ENCODE measurements around the gene LRRC47.
"Not testable (repeated sequence)": the region's sequence is repeated elsewhere in the genome, so short reads cannot be mapped to it uniquely, and the experiment has no call there.

LRRC47 gene

GRCh38 chr1:3759164-3759563, 37.1 kb downstream of the LRRC47 start:
- H3K4me1 Mint-ChIP-seq, result no peaks in the 10 kb centered on the region
- H3K27ac Mint-ChIP-seq, result no peak overlapping the region
- no peak overlapping the region for H3K4me3 Mint-ChIP-seq
- DNase-seq (ENCODE audit: low spot score in 2 of 2), result no peak
- H3K36me3 Mint-ChIP-seq, result no peaks in the 10 kb centered on the region
- no peak for ATAC-seq
- H3K9me3 Mint-ChIP-seq, result peaks cover 5% of the 10 kb centered on the region

DNA sequence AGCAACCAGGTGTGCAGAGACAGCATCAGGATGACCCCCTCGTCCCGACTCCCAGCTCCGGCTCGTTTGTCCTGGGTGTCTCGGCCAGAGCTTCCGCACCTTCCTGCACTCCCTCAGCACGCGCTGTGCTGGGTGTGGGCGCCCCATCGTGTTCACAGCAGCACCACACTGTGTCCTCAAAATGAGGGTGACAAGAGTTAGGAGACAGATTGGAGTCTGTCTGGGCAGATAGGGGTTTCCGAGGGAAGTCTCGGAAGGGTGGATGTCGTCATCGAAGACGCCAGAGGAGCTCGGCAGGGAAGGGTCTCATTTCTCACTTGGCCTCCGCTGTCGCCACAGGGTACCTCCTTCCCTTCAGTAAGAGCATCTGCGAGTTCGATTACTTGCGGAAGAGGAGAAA, 39.9 kb downstream of the LRRC47 start:
- no peak overlapping the region for H3K27ac Mint-ChIP-seq
- no peaks in the 10 kb centered on the region for H3K36me3 Mint-ChIP-seq
- no peaks in the 10 kb centered on the region for H3K4me1 Mint-ChIP-seq
- no peak for DNase-seq (ENCODE audit: low spot score in 2 of 2)
- H3K4me3 Mint-ChIP-seq, result no peak overlapping the region
- no peak for ATAC-seq
- H3K9me3 Mint-ChIP-seq, result peaks cover 5% of the 10 kb centered on the region

DNA sequence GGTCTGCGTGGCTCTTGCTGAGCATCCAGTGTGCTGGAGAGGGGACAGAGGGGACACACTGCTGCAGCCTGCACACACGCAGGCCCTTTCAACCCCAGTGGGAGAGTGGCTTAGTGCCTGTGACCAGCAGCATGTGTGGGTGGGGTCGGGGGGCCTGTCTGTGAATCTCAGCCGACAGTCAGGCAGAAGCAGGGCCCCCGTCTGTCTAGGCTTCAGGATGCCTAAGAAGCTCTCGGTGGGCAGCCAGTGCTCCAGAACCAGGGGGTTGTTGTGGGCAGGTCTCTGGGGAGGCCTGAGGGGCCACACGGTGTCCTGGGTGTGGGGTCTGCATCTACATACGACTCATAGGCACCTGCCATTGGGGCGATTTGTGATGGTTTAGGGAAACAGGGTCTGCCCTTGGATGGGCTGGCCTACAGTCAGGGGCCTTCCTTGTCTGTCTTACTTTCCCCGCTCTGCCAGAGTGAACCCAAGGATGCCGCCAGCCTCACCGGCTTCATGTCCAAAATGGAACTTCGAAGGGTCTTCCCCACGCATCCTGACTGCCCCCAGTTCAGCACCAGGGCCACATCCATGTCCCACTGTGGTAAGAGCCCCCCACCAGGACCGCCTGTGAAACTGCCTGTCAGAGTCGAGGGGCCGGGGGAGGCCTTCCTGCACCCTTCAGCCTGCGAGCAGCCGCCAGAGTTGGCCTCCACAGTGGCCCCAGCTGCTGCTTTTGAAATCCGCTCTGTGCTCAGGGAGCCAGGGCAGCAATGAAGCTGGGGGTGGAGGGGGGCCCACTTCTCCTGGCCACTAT, 42.4 kb downstream of the LRRC47 start:
- no peaks in the 10 kb centered on the region for H3K36me3 Mint-ChIP-seq
- no peaks in the 10 kb centered on the region for H3K9me3 Mint-ChIP-seq
- ATAC-seq, result no peak
- no peak overlapping the region for H3K4me3 Mint-ChIP-seq
- H3K27ac Mint-ChIP-seq, result no peak overlapping the region
- no peak for DNase-seq (ENCODE audit: low spot score in 2 of 2)
- H3K4me1 Mint-ChIP-seq, result no peaks in the 10 kb centered on the region

DNA sequence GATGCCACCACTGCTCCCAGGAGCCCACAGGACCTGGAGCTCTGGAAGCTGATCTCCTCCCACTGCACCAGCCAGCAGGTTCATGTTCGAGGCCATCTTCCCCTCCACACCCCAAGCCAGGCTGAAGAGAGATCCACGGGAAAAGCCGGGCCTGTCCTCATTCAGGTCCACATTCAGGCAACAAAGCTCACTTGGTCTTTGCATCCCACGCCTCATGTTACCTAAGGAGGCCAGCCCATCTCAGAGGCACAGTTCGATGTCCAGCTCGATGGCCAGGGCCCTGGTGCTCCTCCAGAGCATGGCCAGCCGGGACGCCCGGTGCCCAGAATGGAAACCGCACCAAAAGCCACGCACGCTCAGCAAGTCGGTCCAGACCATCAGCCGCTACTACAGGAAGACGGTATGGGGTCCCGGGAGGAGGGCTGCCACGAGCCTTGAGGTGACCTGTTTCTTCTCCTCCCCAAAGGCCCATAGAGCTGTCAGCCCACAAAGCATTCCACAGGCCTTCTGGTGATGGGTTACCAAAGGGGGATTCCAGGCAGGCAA, 43.8 kb downstream of the LRRC47 start, which contains the start of gene CCDC27:
Gene CCDC27 (plus strand): TSS at position 51 of the 546 bp plus-strand sequence. CDS start 32 bp downstream, at position 83.
- ATAC-seq (no peak), DNase-seq (ENCODE audit: low spot score in 2 of 2) (no peak)
- H3K4me3 Mint-ChIP-seq, result no peak within 1 kb of the TSS
- H3K27ac Mint-ChIP-seq, result no peak within 1 kb of the TSS
- peaks cover 9% of the 10 kb centered on the region for H3K4me1 Mint-ChIP-seq
- H3K9me3 Mint-ChIP-seq, result no peaks in the 10 kb centered on the region
- H3K36me3 Mint-ChIP-seq, result no peaks in the 10 kb centered on the region

- Mint-ChIP-seq H3K9me3 (no peaks in the 10 kb centered on the region), H3K36me3 (no peaks in the 10 kb centered on the region), H3K4me3 (no peak overlapping the region), H3K4me1 (peaks cover 18% of the 10 kb centered on the region), H3K27ac (no peak overlapping the region)
- DNase-seq (ENCODE audit: low spot score in 2 of 2) (no peak), ATAC-seq (no peak)
These were observed 45.6 kb downstream of the LRRC47 start for GRCh38 chr1:3750741-3751140.

- H3K9me3 Mint-ChIP-seq, result no peaks in the 10 kb centered on the region
- no peak overlapping the region for H3K4me3 Mint-ChIP-seq
- no peaks in the 10 kb centered on the region for H3K36me3 Mint-ChIP-seq
- DNase-seq (ENCODE audit: low spot score in 2 of 2) (no peak), ATAC-seq (no peak)
- peaks cover 30% of the 10 kb centered on the region for H3K4me1 Mint-ChIP-seq
- no peak overlapping the region for H3K27ac Mint-ChIP-seq
These were observed 46.8 kb downstream of the LRRC47 start for GRCh38 chr1:3749512-3749911.

- Mint-ChIP-seq H3K4me3 (peak overlapping the region; percentile 71), H3K4me1 (peaks cover 32% of the 10 kb centered on the region)
- ATAC-seq; H3K36me3 Mint-ChIP-seq; DNase-seq (ENCODE audit: low spot score in 2 of 2); H3K27ac Mint-ChIP-seq; H3K9me3 Mint-ChIP-seq: not testable (repeated sequence)
These were observed 47.9 kb downstream of the LRRC47 start for GRCh38 chr1:3748316-3748900.

- Mint-ChIP-seq H3K27ac (peak overlapping the region; percentile 20), H3K9me3 (no peaks in the 10 kb centered on the region), H3K4me1 (peaks cover 32% of the 10 kb centered on the region), H3K36me3 (no peaks in the 10 kb centered on the region), H3K4me3 (peak overlapping the region; percentile 71)
- ATAC-seq, result no peak
- DNase-seq (ENCODE audit: low spot score in 2 of 2), result no peak
These were observed 48.4 kb downstream of the LRRC47 start for GRCh38 chr1:3747903-3748302.

DNA sequence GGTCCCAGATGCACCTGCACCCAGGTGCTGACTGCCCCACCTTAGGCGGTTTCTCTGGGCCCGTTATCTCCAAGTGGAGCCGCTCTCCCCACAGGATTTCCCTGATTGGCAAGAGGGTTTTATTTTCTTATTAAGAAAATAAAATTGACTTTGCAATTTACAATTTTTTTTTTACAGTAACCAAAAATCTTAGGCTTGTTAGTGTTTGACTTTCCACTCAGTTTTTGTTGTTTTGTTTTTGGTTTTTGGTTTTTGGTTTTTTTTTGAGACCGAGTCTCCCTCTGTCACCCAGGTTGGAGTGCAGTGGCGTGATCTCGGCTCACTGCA, 48.8 kb downstream of the LRRC47 start:
- no peaks in the 10 kb centered on the region for H3K9me3 Mint-ChIP-seq
- peak overlapping the region; percentile 71 for H3K4me3 Mint-ChIP-seq
- H3K4me1 Mint-ChIP-seq, result peaks cover 32% of the 10 kb centered on the region
- H3K36me3 Mint-ChIP-seq, result no peaks in the 10 kb centered on the region
- ATAC-seq (no peak), DNase-seq (ENCODE audit: low spot score in 2 of 2) (no peak)
- H3K27ac Mint-ChIP-seq, result peak overlapping the region; percentile 20

- Mint-ChIP-seq H3K27ac (peak overlapping the region; percentile 78), H3K4me1 (peaks cover 32% of the 10 kb centered on the region), H3K4me3 (peak overlapping the region; percentile 71), H3K9me3 (no peaks in the 10 kb centered on the region), H3K36me3 (no peaks in the 10 kb centered on the region)
- ATAC-seq (peak; percentile 91), DNase-seq (ENCODE audit: low spot score in 2 of 2) (peak; percentile 69 to 91)
These were observed 49.3 kb downstream of the LRRC47 start for GRCh38 chr1:3746830-3747521.

- Mint-ChIP-seq H3K4me3 (peak overlapping the region; percentile 71), H3K9me3 (no peaks in the 10 kb centered on the region), H3K4me1 (peaks cover 36% of the 10 kb centered on the region), H3K36me3 (no peaks in the 10 kb centered on the region), H3K27ac (peak overlapping the region; percentile 78)
- no peak for DNase-seq (ENCODE audit: low spot score in 2 of 2)
- ATAC-seq, result no peak
These were observed 49.9 kb downstream of the LRRC47 start for GRCh38 chr1:3746389-3746829.

DNA sequence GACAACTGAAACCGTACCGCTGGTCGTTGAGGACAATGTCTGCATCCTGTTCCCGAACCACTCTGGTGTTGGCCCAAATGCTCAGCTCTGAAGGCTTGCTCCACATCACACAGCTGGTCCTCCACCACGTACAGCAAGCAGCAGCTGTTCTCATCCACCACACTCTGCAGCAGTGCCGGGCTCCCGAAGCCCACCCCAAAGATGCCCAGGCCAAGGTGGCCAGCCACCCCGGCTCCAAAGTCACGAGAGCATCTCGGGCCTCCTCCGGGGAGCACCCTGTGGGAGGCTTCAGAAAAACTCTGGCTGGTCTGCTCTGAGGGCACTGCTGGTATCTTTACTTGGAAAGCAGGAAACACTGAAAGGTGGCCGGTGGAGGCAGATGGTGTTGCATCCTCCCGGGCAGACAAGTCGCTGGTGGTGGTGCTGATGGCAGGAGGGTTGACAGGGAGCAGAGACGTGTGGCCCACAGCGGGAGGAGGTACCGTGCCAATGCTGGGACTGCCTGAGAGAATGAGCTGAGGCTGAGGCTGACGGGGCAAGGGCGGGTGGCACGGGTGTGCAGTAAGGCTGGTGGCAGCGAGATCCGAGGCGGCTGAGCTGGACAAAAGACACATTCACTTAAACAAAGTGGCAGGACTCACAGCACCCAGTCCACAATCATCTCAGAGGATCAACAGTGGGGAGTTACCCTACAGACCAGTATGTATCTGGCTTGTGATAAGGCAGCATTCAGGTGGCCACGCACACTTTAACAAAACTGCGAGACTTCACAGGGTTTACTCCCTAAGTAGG, 50.5 kb downstream of the LRRC47 start:
- Mint-ChIP-seq H3K4me1 (peaks cover 37% of the 10 kb centered on the region), H3K36me3 (no peaks in the 10 kb centered on the region)

DNA sequence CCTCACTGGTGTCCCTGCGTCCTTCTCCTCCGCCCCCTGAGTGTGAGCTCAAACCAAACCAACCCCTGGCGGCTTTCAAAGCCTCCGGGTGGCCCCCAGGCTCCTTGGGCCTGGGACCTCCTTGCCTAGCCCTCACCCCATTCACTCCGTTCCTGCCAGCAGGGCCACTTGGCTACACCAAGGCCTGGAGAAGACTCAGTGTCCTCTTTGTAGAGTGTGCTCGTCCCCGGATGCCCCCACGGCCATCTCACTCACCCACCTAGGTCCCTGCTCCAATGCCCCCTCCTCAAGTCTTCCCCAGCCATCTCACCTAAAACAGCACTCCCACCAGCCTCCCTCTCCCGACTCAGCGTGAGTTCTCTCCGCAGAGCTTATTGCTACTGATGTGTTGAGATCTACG, 51.2 kb downstream of the LRRC47 start:
- Mint-ChIP-seq H3K27ac (peak overlapping the region; percentile 61), H3K9me3 (no peaks in the 10 kb centered on the region), H3K4me1 (peaks cover 37% of the 10 kb centered on the region), H3K36me3 (no peaks in the 10 kb centered on the region), H3K4me3 (no peak overlapping the region)
- no peak for ATAC-seq
- no peak for DNase-seq (ENCODE audit: low spot score in 2 of 2)

More for the DNA sequence above, 50.5 kb downstream of the LRRC47 start:
- no peak for ATAC-seq
- Mint-ChIP-seq H3K27ac (peak overlapping the region; percentile 78), H3K9me3 (no peaks in the 10 kb centered on the region), H3K4me3 (peak overlapping the region; percentile 71)
- no peak for DNase-seq (ENCODE audit: low spot score in 2 of 2)

DNA sequence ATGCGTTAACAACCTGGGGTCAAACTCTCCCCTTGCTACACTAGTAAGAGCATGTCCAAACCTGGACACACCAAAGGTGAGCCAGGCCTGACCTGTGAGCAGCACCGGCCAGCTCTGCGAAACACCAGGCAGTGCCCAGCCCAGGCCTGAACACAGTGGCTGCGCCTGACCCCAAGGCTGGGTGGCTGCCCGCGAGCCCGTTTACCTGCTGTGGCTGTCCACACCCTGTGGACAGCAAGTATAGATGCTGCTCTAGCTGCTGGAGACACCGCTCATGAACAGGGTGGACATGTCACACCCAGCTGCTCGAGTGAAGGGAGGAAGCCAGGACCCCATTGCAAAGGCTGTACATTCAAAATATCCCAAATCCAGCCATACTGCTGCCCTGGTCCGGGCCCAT, 51.7 kb downstream of the LRRC47 start:
- Mint-ChIP-seq H3K36me3 (no peaks in the 10 kb centered on the region), H3K4me1 (peaks cover 37% of the 10 kb centered on the region), H3K9me3 (no peaks in the 10 kb centered on the region), H3K4me3 (no peak overlapping the region), H3K27ac (peak overlapping the region; percentile 61)
- ATAC-seq (no peak), DNase-seq (ENCODE audit: low spot score in 2 of 2) (no peak)

DNA sequence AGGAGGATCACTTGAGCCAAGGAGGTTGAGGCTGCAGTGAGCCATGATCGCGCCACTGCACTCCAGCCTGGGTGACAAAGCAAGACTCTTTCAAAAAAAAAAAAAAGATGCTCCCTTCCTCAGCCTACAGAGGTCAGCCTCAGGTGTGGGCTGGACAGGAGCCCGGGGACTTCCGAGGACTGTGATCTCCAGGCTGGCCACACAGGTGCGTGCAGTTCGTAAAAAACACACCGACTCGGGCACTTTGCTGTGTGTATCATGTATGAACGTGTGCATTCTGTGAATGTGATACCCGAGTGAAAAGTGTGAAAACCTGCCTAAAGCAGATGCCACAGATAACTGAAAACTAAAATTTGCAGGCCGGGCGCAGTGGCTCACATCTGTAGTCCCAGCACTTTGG, 52.5 kb downstream of the LRRC47 start:
- Mint-ChIP-seq H3K4me3 (no peak overlapping the region), H3K27ac (no peak overlapping the region), H3K36me3 (no peaks in the 10 kb centered on the region), H3K9me3 (no peaks in the 10 kb centered on the region), H3K4me1 (peaks cover 37% of the 10 kb centered on the region)
- ATAC-seq, result no peak
- DNase-seq (ENCODE audit: low spot score in 2 of 2), result no peak

Measured in stimulated activated effector memory CD8-positive, alpha-beta T cell treated with anti-CD3 and anti-CD28 coated beads, Interleukin-12 subunit alpha, Interleukin-12 subunit beta, amount 100 ng/mL, for 72 hours (primary cell).